Measurements from ENCODE around the gene TMEM156. TPM values are rescaled to one million over a fixed set of nuclear protein-coding genes. Genes with fewer than 3 reads are reported as not detected.
"Not testable (repeated sequence)": the region's sequence is repeated elsewhere in the genome, so short reads cannot be mapped to it uniquely, and the experiment has no call there.

Gene TMEM156
- total and polyA plus RNA-seq, 2 donors (not counting 1 experiment from before 2014, with no cell fraction given) = 0.06 to 0.17 TPM

- H3K9me3 ChIP-seq (ENCODE audit: control insufficient read depth, insufficient read depth, low read depth, low read length) = no peaks in the 10 kb centered on the region
- H3K9ac ChIP-seq (ENCODE audit: insufficient read depth, low read length) = no peak overlapping the region
- no peak overlapping the region for H3K4me2 ChIP-seq (ENCODE audit: extremely low read depth, insufficient read depth, low read length)
- no peak overlapping the region for H2AFZ ChIP-seq (ENCODE audit: low read length)
- no peak overlapping the region for H3K27ac ChIP-seq (ENCODE audit: insufficient read depth, low read length)
- H3K27me3 ChIP-seq (ENCODE audit: control insufficient read depth, insufficient read depth, low read length) = no peaks in the 10 kb centered on the region
- TF ChIP-seq CTCF (conservative IDR thresholded peaks at IDR 0.05 in 1 of 2, IDR thresholded peaks at IDR 0.05 in 1 of 2; ENCODE audit: low read depth in 1 of 2, low read length in 2 of 2) (no peak), EZH2 (IDR thresholded peaks at IDR 0.05; ENCODE audit: low read length, missing control alignments) (no peak)
- no peaks in the 10 kb centered on the region for H3K79me2 ChIP-seq (ENCODE audit: control insufficient read depth, insufficient read depth, low read length)
- no peak overlapping the region for H3K4me3 ChIP-seq (replicated peaks in 1 of 4; ENCODE audit: control extremely low read depth in 1 of 4, insufficient read depth in 1 of 4, low read depth in 3 of 4, low read length in 4 of 4)
- no peaks in the 10 kb centered on the region for H3K4me1 ChIP-seq (ENCODE audit: control insufficient read depth, extremely low read depth, insufficient read depth, low read length)
- H3K36me3 ChIP-seq (ENCODE audit: control insufficient read depth, insufficient read depth, low read length) = no peaks in the 10 kb centered on the region
- DNase-seq (ENCODE audit: low read depth in 2 of 2) = peak in 1 of 2 donors; percentile 60
- no peaks in the 10 kb centered on the region for H4K20me1 ChIP-seq (ENCODE audit: control insufficient read depth, extremely low read depth, insufficient read depth, low read length)
Observed at GRCh38 chr4:39004758-39005157, 27.5 kb downstream of the TMEM156 start.

GRCh38 chr4:39002058-39002457 lies 30.2 kb downstream of the TMEM156 start:
- not testable (repeated sequence) for H2AFZ ChIP-seq (ENCODE audit: low read length); H3K27me3 ChIP-seq (ENCODE audit: control insufficient read depth, insufficient read depth, low read length); H3K27ac ChIP-seq (ENCODE audit: insufficient read depth, low read length); H3K9ac ChIP-seq (ENCODE audit: insufficient read depth, low read length); H3K4me2 ChIP-seq (ENCODE audit: extremely low read depth, insufficient read depth, low read length); H3K4me1 ChIP-seq (ENCODE audit: control insufficient read depth, extremely low read depth, insufficient read depth, low read length); H3K79me2 ChIP-seq (ENCODE audit: control insufficient read depth, insufficient read depth, low read length); H3K4me3 ChIP-seq (replicated peaks in 1 of 4; ENCODE audit: control extremely low read depth in 1 of 4, insufficient read depth in 1 of 4, low read depth in 3 of 4, low read length in 4 of 4); H4K20me1 ChIP-seq (ENCODE audit: control insufficient read depth, extremely low read depth, insufficient read depth, low read length); H3K36me3 ChIP-seq (ENCODE audit: control insufficient read depth, insufficient read depth, low read length); H3K9me3 ChIP-seq (ENCODE audit: control insufficient read depth, insufficient read depth, low read depth, low read length); DNase-seq (ENCODE audit: low read depth in 2 of 2)

- Histone ChIP-seq H3K27me3 (ENCODE audit: control insufficient read depth, insufficient read depth, low read length) (no peaks in the 10 kb centered on the region), H3K4me2 (ENCODE audit: extremely low read depth, insufficient read depth, low read length) (no peak overlapping the region), H2AFZ (ENCODE audit: low read length) (no peak overlapping the region), H3K4me3 (replicated peaks in 1 of 4; ENCODE audit: control extremely low read depth in 1 of 4, insufficient read depth in 1 of 4, low read depth in 3 of 4, low read length in 4 of 4) (no peak overlapping the region), H3K9me3 (ENCODE audit: control insufficient read depth, insufficient read depth, low read depth, low read length) (no peaks in the 10 kb centered on the region), H3K79me2 (ENCODE audit: control insufficient read depth, insufficient read depth, low read length) (no peaks in the 10 kb centered on the region), H3K27ac (ENCODE audit: insufficient read depth, low read length) (no peak overlapping the region), H3K4me1 (ENCODE audit: control insufficient read depth, extremely low read depth, insufficient read depth, low read length) (no peaks in the 10 kb centered on the region), H3K36me3 (ENCODE audit: control insufficient read depth, insufficient read depth, low read length) (no peaks in the 10 kb centered on the region), H4K20me1 (ENCODE audit: control insufficient read depth, extremely low read depth, insufficient read depth, low read length) (no peaks in the 10 kb centered on the region), H3K9ac (ENCODE audit: insufficient read depth, low read length) (no peak overlapping the region)
- DNase-seq (ENCODE audit: low read depth in 2 of 2) = peak in 1 of 2 donors; percentile 7
- TF ChIP-seq CTCF (conservative IDR thresholded peaks at IDR 0.05 in 1 of 2, IDR thresholded peaks at IDR 0.05 in 1 of 2; ENCODE audit: low read depth in 1 of 2, low read length in 2 of 2) = no peak
- no peak for TF ChIP-seq EZH2 (IDR thresholded peaks at IDR 0.05; ENCODE audit: low read length, missing control alignments)
Observed at GRCh38 chr4:38995660-38996005, 36.6 kb downstream of the TMEM156 start.

Measured in fibroblast of lung (primary cell).